Activated gamma-delta T cell (primary cell): ENCODE results near the gene CR2.
"Not testable (repeated sequence)": the region's sequence is repeated elsewhere in the genome, so short reads cannot be mapped to it uniquely, and the experiment has no call there.

Source experiments
- DNase-seq: peaks from one replicate; lab custom pipeline; 2025; lab: John Stamatoyannopoulos, UW

The CR2 gene

GRCh38 chr1:207504438-207504837 is 50.3 kb downstream of the CR2 start:
- DNase-seq = no peak

- DNase-seq = no peak
These were observed 56.3 kb downstream of the CR2 start for GRCh38 chr1:207510444-207510843.

GRCh38 chr1:207514890-207515289 is 60.8 kb downstream of the CR2 start:
- DNase-seq = no peak

GRCh38 chr1:207516729-207517128 is 62.6 kb downstream of the CR2 start:
- no peak for DNase-seq

- DNase-seq = no peak
These were observed 64.6 kb downstream of the CR2 start for GRCh38 chr1:207518608-207519236.

GRCh38 chr1:207519505-207520399 is 65.6 kb downstream of the CR2 start:
- no peak for DNase-seq

GRCh38 chr1:207520400-207521345 is 66.5 kb downstream of the CR2 start:
- not testable (repeated sequence) for DNase-seq

- not testable (repeated sequence) for DNase-seq
These were observed 71.1 kb downstream of the CR2 start for GRCh38 chr1:207525239-207525638.

GRCh38 chr1:207528401-207528800 is 74.3 kb downstream of the CR2 start:
- DNase-seq = not testable (repeated sequence)

- DNase-seq = not testable (repeated sequence)
These were observed 82.1 kb downstream of the CR2 start for GRCh38 chr1:207536263-207536662.
